Hepatocyte (in vitro differentiated cells): ENCODE data around the gene NPBWR2. TPM values are rescaled to one million over a fixed set of nuclear protein-coding genes. Genes with fewer than 3 reads are reported as not detected.

Source experiments
- DNase-seq: peaks from one replicate; pipeline ENCODE4 v3.0.0-alpha.2; 2016; ENCODE audit warnings: low spot score
- H2AFZ ChIP-seq: fragments of 200-600 bp; sonication (generic); 2 replicates; pipeline ENCODE4 v1.6.0; 2016; ENCODE audit warnings: antibody characterized with exemption, mild to moderate bottlenecking
- H3K27ac ChIP-seq: fragments of 200-600 bp; sonication (generic); 2 replicates; pipeline ENCODE4 v1.5.1; 2016; ENCODE audit warnings: mild to moderate bottlenecking
- H3K27me3 ChIP-seq: fragments of 200-600 bp; sonication (generic); 2 replicates; pipeline ENCODE4 v1.6.1; 2016
- H3K36me3 ChIP-seq: fragments of 200-600 bp; sonication (generic); replicated peaks from 2 replicates; pipeline ENCODE4 v1.5.1; 2016; ENCODE audit warnings: low read depth; ENCODE audit not compliant: insufficient read depth
- H3K4me1 ChIP-seq: fragments of 200-600 bp; sonication (generic); 2 replicates; pipeline ENCODE4 v1.5.1; 2016; ENCODE audit warnings: mild to moderate bottlenecking, moderate library complexity; ENCODE audit not compliant: insufficient read depth
- H3K4me2 ChIP-seq: fragments of 200-600 bp; sonication (generic); 2 replicates; pipeline ENCODE4 v1.6.0; 2016
- H3K4me3 ChIP-seq: fragments of 200-600 bp; sonication (generic); 2 replicates; pipeline ENCODE4 v1.5.1; 2016; ENCODE audit warnings: mild to moderate bottlenecking
- H3K79me2 ChIP-seq: fragments of 200-600 bp; sonication (generic); 2 replicates; pipeline ENCODE4 v1.6.0; 2017; ENCODE audit warnings: mild to moderate bottlenecking
- H3K9me2 ChIP-seq: fragments of 200-600 bp; sonication (generic); replicated peaks from 2 replicates; pipeline ENCODE4 v1.6.0; 2017; ENCODE audit warnings: mild to moderate bottlenecking; ENCODE audit not compliant: insufficient read depth
- H3K9me3 ChIP-seq: fragments of 200-600 bp; sonication (generic); 2 replicates; pipeline ENCODE4 v1.5.1; 2016; ENCODE audit warnings: low read depth, mild to moderate bottlenecking
- H4K20me1 ChIP-seq: fragments of 200-600 bp; sonication (generic); 2 replicates; pipeline ENCODE4 v1.6.0; 2016; ENCODE audit warnings: mild to moderate bottlenecking; ENCODE audit not compliant: insufficient read depth, poor library complexity, severe bottlenecking
- EZH2 ChIP-seq: fragments of 200-600 bp; sonication (generic); IDR thresholded peaks from 2 replicates; pipeline ENCODE4 v1.6.1; 2016; ENCODE audit warnings: antibody characterized with exemption, mild to moderate bottlenecking, borderline replicate concordance
- EZH2phosphoT487 ChIP-seq: fragments of 200-600 bp; sonication (generic); IDR thresholded peaks from one replicate; pipeline ENCODE4 v1.6.1; 2018; ENCODE audit warnings: antibody characterized with exemption, mild to moderate bottlenecking, low read depth, moderate library complexity; ENCODE audit not compliant: unreplicated experiment, severe bottlenecking
- WGBS: methylation state at CpG from one replicate; pipeline ENCODE4 v1.1.6; 2016; ENCODE audit warnings: low lambda C conversion rate; ENCODE audit errors: missing lambda C conversion rate; 5-methylcytosine and 5-hydroxymethylcytosine counted together
- polyA plus RNA-seq: library from polyadenylated mRNA; unstranded; fragments of >200 nt; fragmentation: Nextera tagmentation; extraction: Ambion mirVana; gene quantifications from 2 replicates; pipeline ENCODE4 v1.2.1, GENCODE V29; 2016
- total RNA-seq: library from RNA; depleted of rRNA; stranded (reverse); fragments of >200 nt; gene quantifications from 2 replicates; pipeline ENCODE4 v1.2.3, GENCODE V29; 2014
- TF ChIP-seq, protein P1 (sequence below): fragments of 200-600 bp; sonication (generic); IDR thresholded peaks from 2 replicates; pipeline ENCODE4 v1.5.1; 2016; ENCODE audit warnings: antibody characterized with exemption, mild to moderate bottlenecking; ENCODE audit not compliant: poor library complexity

The NPBWR2 gene
- total and polyA plus RNA-seq, 2 experiments from 2014 or later: not detected

DNA sequence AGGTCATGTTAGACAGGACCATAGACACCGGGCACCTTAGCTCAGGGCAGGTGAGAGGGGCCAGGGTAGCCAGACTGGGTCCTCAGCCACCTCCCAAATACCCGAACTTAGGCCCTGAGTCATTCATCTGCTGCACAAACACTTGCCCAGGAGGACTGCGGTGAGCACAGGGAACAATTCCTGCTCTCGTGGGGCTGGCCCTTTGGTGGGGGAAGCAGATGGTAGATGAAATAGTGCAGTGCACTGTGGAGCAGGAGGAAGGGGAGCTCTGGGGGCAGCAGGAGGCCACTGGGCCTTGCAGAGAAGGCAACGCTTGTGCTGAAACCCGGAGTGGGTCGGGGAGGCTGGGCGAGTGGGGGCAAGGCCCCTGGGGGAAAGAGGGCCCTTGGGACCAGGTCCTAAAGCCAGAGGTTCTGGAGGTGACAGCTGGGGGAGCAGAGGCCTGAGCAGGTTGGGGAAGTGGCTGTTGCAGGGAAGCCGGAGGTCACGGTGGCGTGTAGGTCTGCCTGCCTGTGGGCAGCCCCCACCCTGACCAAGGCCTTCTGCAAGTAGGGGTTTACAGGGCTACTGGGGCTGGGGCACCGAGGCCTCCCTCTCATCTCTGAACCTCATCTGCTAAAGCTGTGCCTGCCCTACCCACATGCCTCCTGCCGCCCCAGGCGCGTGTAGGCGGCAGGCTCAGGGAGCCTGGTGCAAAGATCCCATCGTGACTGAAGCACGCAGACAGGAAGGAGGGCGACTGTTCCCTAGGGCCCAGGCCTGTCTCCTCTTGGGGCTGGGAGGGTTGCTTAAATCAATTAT, 4.7 kb upstream of the NPBWR2 start:
- TF ChIP-seq, protein P1, sequence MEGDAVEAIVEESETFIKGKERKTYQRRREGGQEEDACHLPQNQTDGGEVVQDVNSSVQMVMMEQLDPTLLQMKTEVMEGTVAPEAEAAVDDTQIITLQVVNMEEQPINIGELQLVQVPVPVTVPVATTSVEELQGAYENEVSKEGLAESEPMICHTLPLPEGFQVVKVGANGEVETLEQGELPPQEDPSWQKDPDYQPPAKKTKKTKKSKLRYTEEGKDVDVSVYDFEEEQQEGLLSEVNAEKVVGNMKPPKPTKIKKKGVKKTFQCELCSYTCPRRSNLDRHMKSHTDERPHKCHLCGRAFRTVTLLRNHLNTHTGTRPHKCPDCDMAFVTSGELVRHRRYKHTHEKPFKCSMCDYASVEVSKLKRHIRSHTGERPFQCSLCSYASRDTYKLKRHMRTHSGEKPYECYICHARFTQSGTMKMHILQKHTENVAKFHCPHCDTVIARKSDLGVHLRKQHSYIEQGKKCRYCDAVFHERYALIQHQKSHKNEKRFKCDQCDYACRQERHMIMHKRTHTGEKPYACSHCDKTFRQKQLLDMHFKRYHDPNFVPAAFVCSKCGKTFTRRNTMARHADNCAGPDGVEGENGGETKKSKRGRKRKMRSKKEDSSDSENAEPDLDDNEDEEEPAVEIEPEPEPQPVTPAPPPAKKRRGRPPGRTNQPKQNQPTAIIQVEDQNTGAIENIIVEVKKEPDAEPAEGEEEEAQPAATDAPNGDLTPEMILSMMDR: no peak
- TF ChIP-seq EZH2 (no peak), EZH2phosphoT487 (no peak)
- H4K20me1 ChIP-seq: no peaks in the 10 kb centered on the region
- no peaks in the 10 kb centered on the region for H3K27me3 ChIP-seq
- no peaks in the 10 kb centered on the region for H3K79me2 ChIP-seq
- no peak overlapping the region for H3K27ac ChIP-seq
- H3K4me1 ChIP-seq: no peaks in the 10 kb centered on the region
- H3K36me3 ChIP-seq: no peaks in the 10 kb centered on the region
- DNase-seq: no peak
- WGBS: 87% methylated on average over 19 of the region's 19 CpGs
- no peak overlapping the region for H3K4me3 ChIP-seq
- no peak overlapping the region for H3K4me2 ChIP-seq
- no peaks in the 10 kb centered on the region for H3K9me3 ChIP-seq
- H2AFZ ChIP-seq: no peak overlapping the region
- H3K9me2 ChIP-seq: no peaks in the 10 kb centered on the region

DNA sequence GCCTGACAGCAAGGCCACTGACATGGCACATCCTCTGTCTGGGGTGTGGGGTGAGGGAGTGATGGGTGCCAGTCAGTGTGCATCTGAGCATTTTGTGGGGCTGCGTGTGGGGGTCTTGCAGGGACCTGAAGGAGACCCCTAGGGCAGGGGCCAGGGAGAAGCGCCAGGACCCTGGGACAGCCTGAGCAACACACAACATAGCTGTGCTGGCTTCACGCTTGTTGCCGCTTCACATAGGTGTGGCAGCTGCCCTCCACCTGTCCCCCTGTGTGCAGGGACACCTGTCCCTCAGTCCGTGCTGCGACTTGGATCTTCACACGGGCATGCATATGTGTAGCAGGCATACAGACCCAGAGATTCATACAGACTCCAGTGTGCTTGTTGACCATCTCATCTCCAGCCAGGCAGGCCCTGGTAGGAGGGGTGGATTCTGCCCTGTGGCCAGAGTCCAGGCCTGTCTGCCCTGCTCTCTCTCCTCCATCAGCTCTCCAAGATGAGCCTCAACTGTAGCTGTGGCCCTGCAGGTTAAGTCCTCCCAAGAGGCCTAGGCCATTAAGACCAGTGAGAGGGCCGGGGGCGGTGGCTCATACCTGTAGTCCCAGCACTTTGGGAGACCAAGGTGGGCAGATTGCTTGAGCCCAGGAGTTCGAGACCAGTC, 3.2 kb upstream of the NPBWR2 start:
- H3K36me3 ChIP-seq: no peaks in the 10 kb centered on the region
- TF ChIP-seq, protein P1: no peak
- TF ChIP-seq EZH2phosphoT487 (no peak), EZH2 (no peak)

DNA sequence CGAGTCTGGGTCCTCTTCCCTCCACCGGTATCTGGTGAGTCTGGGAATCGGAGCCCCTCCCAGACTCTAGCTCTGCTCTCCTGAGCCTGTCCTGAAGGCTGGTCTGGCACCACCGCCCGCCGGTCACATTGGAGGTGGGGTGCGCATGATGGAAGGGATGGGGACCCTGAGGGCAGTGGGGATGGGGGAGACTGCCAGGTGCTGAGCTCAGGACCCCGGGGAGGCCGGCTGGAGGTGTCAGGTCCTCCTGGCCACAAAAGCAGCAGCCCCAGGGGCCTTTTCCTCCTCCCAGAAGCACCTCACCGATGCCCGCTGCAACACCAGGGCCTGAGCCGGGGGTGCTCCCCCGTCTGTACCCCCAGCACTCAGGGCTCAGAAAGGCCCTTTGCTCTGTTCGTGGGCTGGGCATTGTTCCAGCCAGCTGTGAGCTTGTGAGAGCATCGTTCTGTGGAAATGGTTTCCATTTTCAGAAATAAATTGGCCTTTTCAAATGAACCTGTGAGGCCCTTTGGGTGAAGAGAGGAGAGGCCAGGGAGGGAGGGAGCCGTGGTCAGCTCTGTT, 2.5 kb upstream of the NPBWR2 start:
- H3K4me3 ChIP-seq: no peak overlapping the region
- TF ChIP-seq EZH2phosphoT487 (no peak), EZH2 (no peak)
- TF ChIP-seq, protein P1: no peak
- WGBS: 77% methylated on average over 16 of the region's 16 CpGs

More for the DNA sequence above, 3.2 kb upstream of the NPBWR2 start:
- Histone ChIP-seq H3K79me2 (no peaks in the 10 kb centered on the region), H3K4me3 (no peak overlapping the region), H3K9me2 (no peaks in the 10 kb centered on the region), H4K20me1 (no peaks in the 10 kb centered on the region), H2AFZ (no peak overlapping the region), H3K4me1 (no peaks in the 10 kb centered on the region), H3K4me2 (no peak overlapping the region), H3K27ac (no peak overlapping the region), H3K27me3 (no peaks in the 10 kb centered on the region), H3K9me3 (no peaks in the 10 kb centered on the region)
- WGBS: 93% methylated on average over 10 of the region's 10 CpGs
- no peak for DNase-seq

More for the DNA sequence above, 2.5 kb upstream of the NPBWR2 start:
- Histone ChIP-seq H3K4me1 (no peaks in the 10 kb centered on the region), H3K4me2 (no peak overlapping the region), H3K79me2 (no peaks in the 10 kb centered on the region), H2AFZ (no peak overlapping the region), H3K27ac (no peak overlapping the region), H3K9me2 (no peaks in the 10 kb centered on the region), H3K9me3 (no peaks in the 10 kb centered on the region), H3K27me3 (no peaks in the 10 kb centered on the region), H4K20me1 (no peaks in the 10 kb centered on the region), H3K36me3 (no peaks in the 10 kb centered on the region)
- DNase-seq: no peak
